ENCODE results near the gene PMIS2.

PMIS2 gene

DNA sequence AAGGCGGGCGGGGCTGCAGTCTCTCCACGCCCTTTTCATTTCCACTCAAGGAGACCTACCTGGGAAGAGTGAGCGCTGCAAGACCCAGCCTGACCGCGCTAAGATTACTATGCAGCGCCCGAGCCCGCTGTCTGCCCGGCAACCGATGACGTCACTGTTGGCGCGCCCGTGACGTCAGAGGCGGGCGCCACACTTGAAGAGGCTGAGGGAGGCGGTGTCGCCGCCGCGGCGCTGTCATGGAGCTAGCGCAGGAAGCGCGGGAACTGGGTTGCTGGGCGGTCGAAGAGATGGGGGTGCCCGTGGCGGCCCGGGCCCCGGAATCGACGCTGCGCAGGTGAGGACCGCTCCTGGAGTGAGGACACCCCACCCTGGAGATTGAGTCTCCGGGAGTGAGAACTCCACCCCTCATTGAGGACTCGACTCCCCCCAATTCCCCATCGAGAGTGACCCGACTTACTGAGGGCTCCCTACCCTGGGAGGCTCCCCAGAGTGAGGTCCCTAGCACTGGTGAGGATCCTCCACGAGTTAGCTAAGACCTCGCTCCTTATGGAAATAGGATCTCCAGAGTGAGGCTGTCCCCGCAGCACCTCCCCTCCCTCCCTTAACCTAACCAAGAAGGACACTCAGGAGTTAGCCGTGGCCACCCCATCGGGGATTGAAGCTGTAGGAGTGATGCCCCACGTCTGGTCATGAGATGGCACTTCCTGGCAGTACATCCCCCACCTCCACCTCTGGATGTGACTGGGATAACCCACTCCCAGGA lies 26.8 kb downstream of the PMIS2 start, which contains the start of gene HAUS5:
HAUS5 (plus strand) TSS at position 177 of the 763 bp plus-strand sequence; CDS start at position 237, 60 bp downstream.
- no peak within 1 kb of the TSS for H3K27ac ChIP-seq (ENCODE audit: insufficient read depth, low read depth, low read length, poor library complexity, severe bottlenecking)
- H3K4me1 ChIP-seq (ENCODE audit: control insufficient read depth, insufficient read depth, low read length), result peaks cover 4% of the 10 kb centered on the region
- 1% methylated on average over 47 of the region's 47 CpGs for WGBS, 2 experiments
- H3K27me3 ChIP-seq (ENCODE audit: control insufficient read depth, insufficient read depth, low read length, poor library complexity, severe bottlenecking), result peaks cover 5% of the 10 kb centered on the region
- no peaks in the 10 kb centered on the region for H3K9me3 ChIP-seq (ENCODE audit: control insufficient read depth, low read length)
- H3K4me3 ChIP-seq (ENCODE audit: insufficient read depth, low read depth, low read length), result peak within 1 kb of the TSS; percentile 94
- peaks cover 16% of the 10 kb centered on the region for H3K36me3 ChIP-seq (ENCODE audit: control insufficient read depth, insufficient read depth, low read length)

DNA sequence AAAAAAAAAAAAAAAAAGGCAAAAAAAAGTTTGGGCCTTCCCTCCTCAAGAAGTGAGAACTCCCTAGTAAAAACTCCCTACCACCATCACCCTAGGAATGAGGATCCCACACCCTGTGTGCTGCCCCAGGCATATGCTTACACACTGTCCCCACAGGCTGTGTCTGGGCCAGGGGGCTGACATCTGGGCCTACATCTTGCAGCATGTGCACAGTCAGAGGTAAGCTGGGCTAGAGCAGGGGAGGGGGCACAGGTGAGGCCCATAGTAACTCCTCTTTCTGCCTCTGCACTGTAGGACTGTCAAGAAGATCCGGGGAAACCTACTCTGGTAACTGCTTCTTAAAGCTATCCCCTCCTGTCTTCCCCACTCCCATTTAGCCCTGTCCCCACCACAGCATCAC lies 27.6 kb downstream of the PMIS2 start:
- peaks cover 4% of the 10 kb centered on the region for H3K4me1 ChIP-seq (ENCODE audit: control insufficient read depth, insufficient read depth, low read length)
- H3K4me3 ChIP-seq (ENCODE audit: insufficient read depth, low read depth, low read length), result peak overlapping the region; percentile 94
- H3K36me3 ChIP-seq (ENCODE audit: control insufficient read depth, insufficient read depth, low read length), result peaks cover 16% of the 10 kb centered on the region
- no peaks in the 10 kb centered on the region for H3K9me3 ChIP-seq (ENCODE audit: control insufficient read depth, low read length)
- H3K27ac ChIP-seq (ENCODE audit: insufficient read depth, low read depth, low read length, poor library complexity, severe bottlenecking), result no peak overlapping the region
- peaks cover 5% of the 10 kb centered on the region for H3K27me3 ChIP-seq (ENCODE audit: control insufficient read depth, insufficient read depth, low read length, poor library complexity, severe bottlenecking)
- WGBS, 2 experiments, result 87 to 88% methylated on average over 1 of the region's 1 CpG

DNA sequence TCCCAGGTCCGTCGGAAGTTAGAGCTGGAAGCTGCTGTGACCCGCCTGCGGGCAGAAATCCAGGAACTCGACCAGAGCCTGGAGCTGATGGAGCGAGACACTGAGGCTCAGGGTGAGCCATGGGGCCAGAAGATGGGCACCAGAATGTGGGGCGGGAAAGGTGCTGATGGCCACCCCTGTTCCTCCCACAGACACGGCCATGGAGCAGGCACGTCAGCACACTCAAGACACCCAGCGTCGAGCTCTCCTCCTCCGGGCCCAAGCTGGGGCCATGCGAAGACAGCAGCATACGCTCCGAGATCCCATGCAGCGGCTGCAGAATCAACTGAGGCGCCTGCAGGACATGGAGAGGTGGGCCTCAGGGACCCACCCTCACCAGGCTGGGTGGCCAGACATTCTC lies 29.1 kb downstream of the PMIS2 start:
- 95 to 97% methylated on average over 17 of the region's 17 CpGs for WGBS, 2 experiments
- Histone ChIP-seq H3K27me3 (ENCODE audit: control insufficient read depth, insufficient read depth, low read length, poor library complexity, severe bottlenecking) (peaks cover 5% of the 10 kb centered on the region), H3K9me3 (ENCODE audit: control insufficient read depth, low read length) (no peaks in the 10 kb centered on the region), H3K27ac (ENCODE audit: insufficient read depth, low read depth, low read length, poor library complexity, severe bottlenecking) (no peak overlapping the region), H3K4me3 (ENCODE audit: insufficient read depth, low read depth, low read length) (no peak overlapping the region), H3K36me3 (ENCODE audit: control insufficient read depth, insufficient read depth, low read length) (peaks cover 16% of the 10 kb centered on the region), H3K4me1 (ENCODE audit: control insufficient read depth, insufficient read depth, low read length) (peaks cover 4% of the 10 kb centered on the region)

DNA sequence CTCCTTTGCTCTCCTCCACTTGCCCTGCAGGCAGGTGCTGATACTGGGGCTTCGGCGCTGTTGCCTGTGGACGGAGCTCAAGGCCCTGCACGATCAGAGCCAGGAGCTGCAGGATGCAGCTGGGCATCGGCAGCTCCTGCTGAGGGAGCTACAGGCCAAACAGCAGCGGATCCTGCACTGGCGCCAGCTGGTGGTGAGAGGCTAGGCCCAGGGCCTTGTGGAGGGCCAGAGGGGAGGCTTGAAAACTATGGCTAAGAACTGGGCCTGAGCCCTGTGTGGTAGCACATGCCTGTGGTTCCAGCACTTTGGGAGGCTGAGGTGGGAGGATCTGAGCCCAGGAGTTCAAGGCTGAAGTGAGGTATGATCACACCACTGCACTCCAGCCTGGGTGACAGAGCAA lies 32.9 kb downstream of the PMIS2 start:
- 80 to 87% methylated on average over 7 of the region's 7 CpGs for WGBS, 2 experiments
- no peaks in the 10 kb centered on the region for H3K27me3 ChIP-seq (ENCODE audit: control insufficient read depth, insufficient read depth, low read length, poor library complexity, severe bottlenecking)
- no peaks in the 10 kb centered on the region for H3K9me3 ChIP-seq (ENCODE audit: control insufficient read depth, low read length)
- peaks cover 23% of the 10 kb centered on the region for H3K36me3 ChIP-seq (ENCODE audit: control insufficient read depth, insufficient read depth, low read length)
- no peaks in the 10 kb centered on the region for H3K4me1 ChIP-seq (ENCODE audit: control insufficient read depth, insufficient read depth, low read length)
- no peak overlapping the region for H3K4me3 ChIP-seq (ENCODE audit: insufficient read depth, low read depth, low read length)
- H3K27ac ChIP-seq (ENCODE audit: insufficient read depth, low read depth, low read length, poor library complexity, severe bottlenecking), result no peak overlapping the region

DNA sequence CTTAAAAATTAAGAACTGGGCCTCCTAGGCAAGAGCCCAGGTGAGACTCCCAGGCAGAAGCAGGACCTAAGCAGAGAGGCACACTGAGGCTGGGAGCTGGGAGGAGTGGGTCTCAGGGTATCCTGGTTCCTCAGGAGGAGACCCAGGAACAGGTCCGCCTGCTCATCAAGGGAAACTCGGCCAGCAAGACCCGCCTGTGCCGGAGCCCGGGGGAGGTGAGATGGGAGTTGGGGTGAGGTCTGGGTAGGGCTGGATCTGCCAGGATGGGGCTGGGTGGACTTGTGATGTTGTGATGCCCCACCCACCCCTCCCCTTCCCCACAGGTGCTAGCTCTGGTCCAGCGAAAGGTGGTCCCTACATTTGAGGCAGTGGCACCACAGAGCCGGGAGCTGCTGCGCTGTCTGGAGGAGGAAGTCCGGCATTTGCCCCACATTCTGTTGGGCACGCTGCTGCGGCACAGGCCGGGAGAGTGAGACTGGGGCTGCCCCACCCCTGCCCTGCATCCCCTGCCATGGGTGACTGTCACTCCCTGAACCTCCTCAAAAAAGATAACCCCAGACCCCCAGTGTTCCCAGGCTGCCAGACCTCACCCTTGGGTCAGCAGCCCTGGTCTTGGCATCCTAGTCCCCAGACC lies 33.4 kb downstream of the PMIS2 start:
- no peaks in the 10 kb centered on the region for H3K27me3 ChIP-seq (ENCODE audit: control insufficient read depth, insufficient read depth, low read length, poor library complexity, severe bottlenecking)
- peaks cover 23% of the 10 kb centered on the region for H3K36me3 ChIP-seq (ENCODE audit: control insufficient read depth, insufficient read depth, low read length)
- WGBS, 2 experiments, result 95 to 97% methylated on average over 12 of the region's 12 CpGs
- no peaks in the 10 kb centered on the region for H3K4me1 ChIP-seq (ENCODE audit: control insufficient read depth, insufficient read depth, low read length)
- no peak overlapping the region for H3K27ac ChIP-seq (ENCODE audit: insufficient read depth, low read depth, low read length, poor library complexity, severe bottlenecking)
- no peaks in the 10 kb centered on the region for H3K9me3 ChIP-seq (ENCODE audit: control insufficient read depth, low read length)
- no peak overlapping the region for H3K4me3 ChIP-seq (ENCODE audit: insufficient read depth, low read depth, low read length)

DNA sequence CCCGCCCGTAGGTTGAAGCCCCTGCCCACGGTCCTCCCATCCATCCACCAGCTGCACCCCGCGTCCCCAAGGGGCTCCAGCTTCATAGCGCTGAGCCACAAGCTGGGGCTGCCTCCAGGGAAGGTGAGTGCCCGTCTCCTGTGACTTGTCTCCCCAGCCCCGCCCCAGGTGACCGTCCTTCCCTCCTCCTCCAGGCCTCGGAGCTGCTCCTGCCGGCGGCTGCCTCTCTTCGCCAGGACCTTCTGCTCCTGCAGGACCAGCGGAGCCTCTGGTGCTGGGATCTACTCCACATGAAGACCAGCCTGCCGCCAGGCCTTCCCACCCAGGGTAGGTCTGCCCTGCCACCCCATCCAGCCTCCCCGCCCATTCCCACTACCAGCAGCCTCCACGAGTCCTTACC lies 34.0 kb downstream of the PMIS2 start:
- Histone ChIP-seq H3K4me3 (ENCODE audit: insufficient read depth, low read depth, low read length) (no peak overlapping the region), H3K27me3 (ENCODE audit: control insufficient read depth, insufficient read depth, low read length, poor library complexity, severe bottlenecking) (no peaks in the 10 kb centered on the region), H3K36me3 (ENCODE audit: control insufficient read depth, insufficient read depth, low read length) (peaks cover 17% of the 10 kb centered on the region), H3K4me1 (ENCODE audit: control insufficient read depth, insufficient read depth, low read length) (no peaks in the 10 kb centered on the region), H3K27ac (ENCODE audit: insufficient read depth, low read depth, low read length, poor library complexity, severe bottlenecking) (no peak overlapping the region), H3K9me3 (ENCODE audit: control insufficient read depth, low read length) (no peaks in the 10 kb centered on the region)
- 94 to 95% methylated on average over 17 of the region's 17 CpGs for WGBS, 2 experiments

DNA sequence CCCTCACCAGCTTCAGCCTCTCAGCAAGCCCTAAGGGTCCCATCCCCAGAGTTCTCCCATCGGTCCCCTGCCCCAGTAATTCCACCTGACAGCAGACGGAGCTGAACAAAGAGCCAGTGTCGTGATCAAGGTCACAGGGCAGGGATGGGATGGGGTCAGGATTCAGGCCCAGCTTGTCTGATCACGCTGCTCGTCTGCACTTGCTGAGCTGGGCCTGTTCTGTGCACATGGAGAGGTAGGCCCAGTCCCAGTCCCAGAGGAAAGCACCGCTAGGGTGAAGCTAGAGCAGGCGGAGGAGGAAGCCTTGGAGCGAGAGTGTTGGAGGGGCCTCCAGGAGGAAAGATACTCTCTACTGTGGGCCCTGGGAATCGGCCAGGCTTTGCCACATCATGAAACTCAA lies 35.7 kb downstream of the PMIS2 start:
- H3K27ac ChIP-seq (ENCODE audit: insufficient read depth, low read depth, low read length, poor library complexity, severe bottlenecking), result no peak overlapping the region
- 95 to 97% methylated on average over 9 of the region's 9 CpGs for WGBS, 2 experiments
- no peaks in the 10 kb centered on the region for H3K9me3 ChIP-seq (ENCODE audit: control insufficient read depth, low read length)
- no peaks in the 10 kb centered on the region for H3K4me1 ChIP-seq (ENCODE audit: control insufficient read depth, insufficient read depth, low read length)
- no peak overlapping the region for H3K4me3 ChIP-seq (ENCODE audit: insufficient read depth, low read depth, low read length)
- peaks cover 11% of the 10 kb centered on the region for H3K36me3 ChIP-seq (ENCODE audit: control insufficient read depth, insufficient read depth, low read length)
- no peaks in the 10 kb centered on the region for H3K27me3 ChIP-seq (ENCODE audit: control insufficient read depth, insufficient read depth, low read length, poor library complexity, severe bottlenecking)

DNA sequence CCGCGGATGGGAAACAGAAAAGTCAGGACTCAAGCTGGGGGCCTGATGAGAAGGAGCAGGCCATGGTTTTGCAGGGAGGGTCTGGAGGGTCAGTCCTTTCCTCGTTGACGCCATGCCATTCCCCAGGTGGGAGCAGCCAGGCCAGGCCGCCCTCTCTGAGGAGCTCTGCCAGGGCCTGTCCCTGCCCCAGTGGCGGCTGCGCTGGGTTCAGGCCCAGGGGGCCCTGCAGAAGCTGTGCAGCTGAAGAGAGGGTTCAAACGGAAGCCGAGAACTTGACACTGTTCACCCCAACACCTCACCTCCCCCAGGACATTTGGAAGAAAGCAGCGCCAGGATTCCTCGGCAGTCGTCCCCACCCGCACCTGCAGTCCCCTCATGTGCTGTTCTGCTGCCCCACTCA lies 36.8 kb downstream of the PMIS2 start:
- no peaks in the 10 kb centered on the region for H3K9me3 ChIP-seq (ENCODE audit: control insufficient read depth, low read length)
- 91 to 95% methylated on average over 13 of the region's 13 CpGs for WGBS, 2 experiments

DNA sequence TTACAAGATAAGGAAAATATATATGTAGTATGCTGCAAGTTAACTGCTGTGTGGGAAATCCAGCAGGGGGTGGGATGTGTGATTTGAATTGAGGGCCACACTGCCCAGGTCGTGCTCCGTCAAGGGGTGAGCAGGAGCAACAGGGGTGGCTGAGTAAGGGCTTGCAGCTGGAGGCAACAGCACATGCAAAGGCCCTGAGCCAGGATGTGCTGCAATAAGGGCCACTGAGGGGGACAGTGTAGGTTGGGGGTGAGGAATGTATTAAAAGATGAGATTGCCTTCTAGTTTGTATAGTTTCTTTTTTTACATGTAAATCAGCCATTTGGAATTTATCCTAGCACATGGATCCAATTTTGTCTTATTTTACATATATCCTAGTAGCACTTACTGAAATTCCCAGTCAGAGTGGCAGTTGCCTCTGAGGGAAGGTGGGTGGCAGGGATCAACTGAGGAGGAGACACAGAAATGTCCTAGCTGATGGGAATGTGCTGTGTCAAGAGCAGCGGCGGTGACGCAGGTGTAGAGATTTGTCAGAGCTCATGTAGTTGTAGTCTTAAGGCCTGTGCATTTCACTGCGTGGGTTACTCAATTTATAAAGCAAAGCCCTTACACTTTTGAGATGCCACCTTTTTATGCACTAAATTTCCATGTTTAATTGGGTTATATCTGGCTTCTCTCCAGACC lies 37.5 kb downstream of the PMIS2 start:
- Histone ChIP-seq H3K27me3 (ENCODE audit: control insufficient read depth, insufficient read depth, low read length, poor library complexity, severe bottlenecking) (no peaks in the 10 kb centered on the region), H3K4me3 (ENCODE audit: insufficient read depth, low read depth, low read length) (no peak overlapping the region), H3K27ac (ENCODE audit: insufficient read depth, low read depth, low read length, poor library complexity, severe bottlenecking) (no peak overlapping the region), H3K4me1 (ENCODE audit: control insufficient read depth, insufficient read depth, low read length) (no peaks in the 10 kb centered on the region), H3K9me3 (ENCODE audit: control insufficient read depth, low read length) (no peaks in the 10 kb centered on the region), H3K36me3 (ENCODE audit: control insufficient read depth, insufficient read depth, low read length) (peaks cover 7% of the 10 kb centered on the region)
- 91 to 94% methylated on average over 6 of the region's 6 CpGs for WGBS, 2 experiments

More for the DNA sequence above, 36.8 kb downstream of the PMIS2 start:
- H3K36me3 ChIP-seq (ENCODE audit: control insufficient read depth, insufficient read depth, low read length), result peaks cover 7% of the 10 kb centered on the region
- H3K27me3 ChIP-seq (ENCODE audit: control insufficient read depth, insufficient read depth, low read length, poor library complexity, severe bottlenecking), result no peaks in the 10 kb centered on the region
- H3K4me3 ChIP-seq (ENCODE audit: insufficient read depth, low read depth, low read length), result no peak overlapping the region
- no peak overlapping the region for H3K27ac ChIP-seq (ENCODE audit: insufficient read depth, low read depth, low read length, poor library complexity, severe bottlenecking)
- no peaks in the 10 kb centered on the region for H3K4me1 ChIP-seq (ENCODE audit: control insufficient read depth, insufficient read depth, low read length)

DNA sequence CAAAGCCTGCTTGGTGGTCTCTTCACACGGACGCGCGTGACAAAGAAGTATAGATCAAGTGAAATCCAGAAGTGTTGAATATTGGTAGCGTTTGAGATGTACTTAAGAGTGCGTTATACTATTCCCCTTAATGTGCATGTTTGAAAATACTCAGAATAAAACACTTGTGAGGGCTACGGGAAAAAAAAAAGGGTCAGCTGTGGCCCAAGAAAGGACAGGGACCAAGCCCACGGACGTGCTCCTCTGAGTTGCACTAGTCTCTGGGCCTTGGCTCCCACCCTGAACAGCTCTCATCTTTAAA lies 42.2 kb downstream of the PMIS2 start:
- Histone ChIP-seq H3K27ac (ENCODE audit: insufficient read depth, low read depth, low read length, poor library complexity, severe bottlenecking) (peak overlapping the region; percentile 78), H3K36me3 (ENCODE audit: control insufficient read depth, insufficient read depth, low read length) (peaks cover 11% of the 10 kb centered on the region), H3K9me3 (ENCODE audit: control insufficient read depth, low read length) (no peaks in the 10 kb centered on the region), H3K4me1 (ENCODE audit: control insufficient read depth, insufficient read depth, low read length) (no peaks in the 10 kb centered on the region), H3K27me3 (ENCODE audit: control insufficient read depth, insufficient read depth, low read length, poor library complexity, severe bottlenecking) (no peaks in the 10 kb centered on the region), H3K4me3 (ENCODE audit: insufficient read depth, low read depth, low read length) (peak overlapping the region; percentile 97)
- 34 to 36% methylated on average over 9 of the region's 9 CpGs for WGBS, 2 experiments

All from ectodermal cell (in vitro differentiated cells).